PC-3 (cell line): Measurements from ENCODE around the gene CACNG8.

Experiments
- CTCF ChIP-seq: fragments of 300-600 bp; sonication (generic); conservative IDR thresholded peaks from 2 replicates; pipeline ENCODE4 v1.5.1; 2017; ENCODE audit warnings: antibody characterized with exemption, low read depth, mild to moderate bottlenecking, low read length
- EZH2 ChIP-seq: fragments of 300-600 bp; sonication (generic); IDR thresholded peaks from one replicate; pipeline ENCODE4 v1.6.1; 2017; ENCODE audit warnings: antibody characterized with exemption, mild to moderate bottlenecking, low read length; ENCODE audit not compliant: unreplicated experiment

GRCh38 chr19:53982611-53983010 lies 19.9 kb downstream of the CACNG8 start:
- TF ChIP-seq EZH2 (no peak), CTCF (no peak)
